OCI-LY3 (cell line): Measurements from ENCODE around the gene ADD2.

Experiments used
- EZH2phosphoT487 ChIP-seq: fragments of 200-600 bp; shearing (Covaris generic); IDR thresholded peaks from 2 replicates; pipeline ENCODE4 v1.6.1; 2018; ENCODE audit warnings: antibody characterized with exemption, mixed run types, low read depth
- TF ChIP-seq, protein P1 (sequence below): fragments of 200-600, 300-600 bp; sonication (generic); IDR thresholded peaks from 2 replicates; pipeline ENCODE4 v1.5.1; 2014; ENCODE audit warnings: antibody characterized with exemption, low read length, low read depth

DNA sequence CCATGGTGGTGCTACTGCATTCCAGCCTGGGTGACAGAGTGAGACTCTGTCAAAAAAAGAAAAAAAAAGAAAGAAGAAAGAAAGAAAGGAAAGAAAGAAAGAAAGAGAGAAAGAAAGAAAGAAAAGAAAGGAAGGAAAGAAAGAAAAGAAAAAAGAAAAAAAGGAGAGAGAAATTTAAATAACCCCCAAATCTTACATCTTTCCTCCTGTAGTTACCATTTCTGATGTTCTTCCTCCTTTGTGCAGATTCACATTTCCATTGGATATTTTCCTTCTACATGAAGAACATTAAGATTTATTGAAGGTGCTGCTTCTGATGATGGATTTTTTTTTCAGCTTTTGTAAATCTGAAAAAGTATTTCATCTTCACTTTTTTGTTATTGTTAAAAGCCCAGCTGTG lies 117.0 kb downstream of the ADD2 start:
- TF ChIP-seq, protein P1, sequence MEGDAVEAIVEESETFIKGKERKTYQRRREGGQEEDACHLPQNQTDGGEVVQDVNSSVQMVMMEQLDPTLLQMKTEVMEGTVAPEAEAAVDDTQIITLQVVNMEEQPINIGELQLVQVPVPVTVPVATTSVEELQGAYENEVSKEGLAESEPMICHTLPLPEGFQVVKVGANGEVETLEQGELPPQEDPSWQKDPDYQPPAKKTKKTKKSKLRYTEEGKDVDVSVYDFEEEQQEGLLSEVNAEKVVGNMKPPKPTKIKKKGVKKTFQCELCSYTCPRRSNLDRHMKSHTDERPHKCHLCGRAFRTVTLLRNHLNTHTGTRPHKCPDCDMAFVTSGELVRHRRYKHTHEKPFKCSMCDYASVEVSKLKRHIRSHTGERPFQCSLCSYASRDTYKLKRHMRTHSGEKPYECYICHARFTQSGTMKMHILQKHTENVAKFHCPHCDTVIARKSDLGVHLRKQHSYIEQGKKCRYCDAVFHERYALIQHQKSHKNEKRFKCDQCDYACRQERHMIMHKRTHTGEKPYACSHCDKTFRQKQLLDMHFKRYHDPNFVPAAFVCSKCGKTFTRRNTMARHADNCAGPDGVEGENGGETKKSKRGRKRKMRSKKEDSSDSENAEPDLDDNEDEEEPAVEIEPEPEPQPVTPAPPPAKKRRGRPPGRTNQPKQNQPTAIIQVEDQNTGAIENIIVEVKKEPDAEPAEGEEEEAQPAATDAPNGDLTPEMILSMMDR, result no peak
- TF ChIP-seq EZH2phosphoT487, result no peak
